Activated CD4-positive, CD25-positive, alpha-beta regulatory T cell treated with anti-CD3 and anti-CD28 coated beads, Interleukin-2, amount 50 U/mL, for 24 hours (primary cell): ENCODE measurements around the gene ZBTB20.

Source experiments
- ATAC-seq, 2 donors: fragments of 150-1000 bp; cut with Tn5 transposase; one replicate each; pipeline ENCODE4 v1.10.0; 2021; ENCODE audit warnings: mild to moderate bottlenecking in 1 of 2, moderate library complexity in 1 of 2

Gene ZBTB20

GRCh38 chr3:114456742-114457141, 690.3 kb downstream of the ZBTB20 start:
- ATAC-seq, result peak; percentile 38 to 62

DNA sequence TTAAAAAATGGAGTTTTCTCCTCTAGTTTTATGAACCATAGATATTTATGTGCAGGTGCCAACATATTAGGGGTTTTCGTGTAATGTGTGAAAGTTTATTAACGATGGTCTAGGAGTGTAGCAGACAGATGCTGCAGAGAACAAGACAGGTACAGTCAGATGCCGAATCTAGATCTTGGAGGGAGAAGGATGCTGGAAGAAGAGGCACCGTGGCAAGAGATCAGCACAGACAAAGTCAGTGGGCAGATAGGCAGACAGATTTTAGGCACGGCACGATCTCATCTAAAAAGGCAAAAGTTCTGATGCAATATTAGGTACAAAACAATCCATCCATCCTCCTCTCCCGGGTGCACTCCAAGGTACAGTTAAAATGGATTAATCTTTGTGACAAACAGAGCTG, 691.7 kb downstream of the ZBTB20 start:
- no peak for ATAC-seq

- ATAC-seq, result no peak
Observed at GRCh38 chr3:114454551-114455251, 692.4 kb downstream of the ZBTB20 start.

DNA sequence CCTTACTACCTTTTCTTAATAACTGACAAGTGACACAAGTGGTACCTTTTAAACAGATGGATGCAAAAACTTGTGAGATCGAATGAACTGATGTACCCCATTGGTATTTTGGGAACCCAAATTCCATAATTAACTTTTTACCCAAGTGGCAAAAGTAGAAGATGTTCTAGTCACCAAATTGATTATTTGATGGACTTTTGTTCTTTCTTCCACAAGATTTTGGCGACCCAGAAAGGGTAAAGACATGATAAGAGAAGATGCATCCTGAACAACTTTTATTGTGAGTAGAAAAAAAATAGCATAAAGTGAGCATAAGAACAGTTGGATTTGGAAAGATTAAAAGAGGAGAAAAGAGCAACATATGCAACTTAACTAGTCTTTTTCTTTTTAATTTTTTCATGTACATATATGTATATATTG, 693.7 kb downstream of the ZBTB20 start:
- no peak for ATAC-seq

GRCh38 chr3:114452937-114453336, 694.2 kb downstream of the ZBTB20 start:
- ATAC-seq, result no peak

DNA sequence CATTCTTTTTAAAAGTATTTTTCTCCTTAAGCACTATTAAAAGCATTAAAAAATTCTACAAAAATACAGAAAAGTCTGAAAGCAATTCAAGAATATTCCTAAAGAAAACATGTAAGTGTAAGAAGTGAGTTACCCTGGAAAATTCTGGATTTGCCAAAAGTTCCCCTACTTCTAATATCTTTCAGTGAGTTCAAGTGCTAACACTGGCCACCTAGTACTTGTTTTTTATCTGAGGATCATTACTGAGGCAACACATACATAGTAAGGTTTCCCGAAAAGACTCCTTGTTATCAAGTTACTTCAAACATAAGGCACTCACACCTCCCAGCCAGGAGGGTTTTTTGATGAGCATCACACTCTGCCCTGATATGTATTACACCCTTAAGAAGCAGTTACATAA, 694.8 kb downstream of the ZBTB20 start:
- no peak for ATAC-seq

- no peak for ATAC-seq
Observed at GRCh38 chr3:114451561-114452018, 695.5 kb downstream of the ZBTB20 start.

DNA sequence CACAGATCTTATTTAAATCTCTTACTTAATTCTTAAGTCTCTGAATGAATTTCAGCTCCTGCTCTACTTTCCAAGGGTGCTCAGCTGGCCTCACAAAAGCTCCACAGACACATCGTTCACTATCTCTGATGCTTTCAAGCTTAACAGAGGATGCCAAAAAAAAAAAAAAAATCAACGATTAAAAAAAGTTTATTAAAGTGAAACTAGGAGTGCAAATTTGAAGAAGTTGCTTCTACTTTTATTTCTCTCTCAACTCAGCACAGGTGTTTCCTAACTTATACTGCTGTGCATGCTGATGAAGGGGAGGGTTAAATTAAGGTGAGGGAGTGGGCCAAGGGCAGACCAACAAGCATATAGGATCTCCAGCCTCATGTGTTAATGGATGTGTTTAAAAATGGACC, 696.0 kb downstream of the ZBTB20 start:
- ATAC-seq, result no peak

DNA sequence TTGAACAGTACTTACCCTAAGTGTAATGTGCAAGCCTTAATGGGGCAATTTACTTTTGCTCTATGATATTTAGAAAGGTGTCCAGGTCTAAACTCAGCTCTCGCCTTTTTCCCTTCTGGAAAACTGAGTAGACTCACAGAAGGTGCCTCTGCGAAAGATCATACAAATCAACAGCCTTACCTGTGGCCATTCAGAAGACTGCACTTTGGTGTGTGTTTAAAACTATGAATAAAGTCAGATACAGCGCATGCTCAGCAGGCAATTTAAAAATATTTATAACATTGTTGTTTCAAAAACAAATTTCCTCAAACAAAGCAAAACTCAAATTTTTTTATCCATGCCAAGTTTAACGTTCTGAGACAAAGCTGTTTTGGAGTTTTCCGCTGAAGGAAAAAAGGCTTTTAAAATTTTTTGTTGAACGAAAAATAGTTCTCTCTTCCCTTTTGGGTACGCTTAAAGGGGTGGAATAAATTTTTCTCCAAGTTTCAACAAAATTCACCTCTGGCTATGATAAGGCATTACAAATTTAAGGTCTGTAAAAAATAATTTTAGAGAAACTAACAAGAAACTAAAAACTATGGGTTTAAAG, 697.0 kb downstream of the ZBTB20 start:
- ATAC-seq, result no peak

- no peak for ATAC-seq
Observed at GRCh38 chr3:114449271-114450007, 697.6 kb downstream of the ZBTB20 start.

GRCh38 chr3:114447950-114448479, 699.1 kb downstream of the ZBTB20 start:
- ATAC-seq, result no peak

GRCh38 chr3:114447545-114447944, 699.5 kb downstream of the ZBTB20 start:
- ATAC-seq, result no peak

DNA sequence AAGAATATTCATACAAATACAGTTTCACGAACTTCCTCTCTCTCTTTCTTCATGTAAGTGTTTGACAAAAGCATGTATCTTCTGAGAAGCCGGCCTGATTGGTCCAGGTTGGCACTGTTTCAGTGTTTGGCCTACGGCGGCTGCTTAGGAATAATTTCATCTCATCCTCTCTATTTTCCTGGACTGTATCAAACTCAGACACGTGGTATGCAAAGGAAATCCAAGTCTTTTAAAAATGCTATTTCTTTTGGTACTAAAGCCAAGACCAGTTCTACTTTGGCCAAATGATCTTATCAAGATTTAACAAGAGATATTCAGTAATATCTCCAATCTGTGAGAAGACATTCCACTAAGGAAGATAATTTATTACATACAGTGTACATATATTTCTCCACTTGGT, 700.5 kb downstream of the ZBTB20 start:
- ATAC-seq, result no peak

DNA sequence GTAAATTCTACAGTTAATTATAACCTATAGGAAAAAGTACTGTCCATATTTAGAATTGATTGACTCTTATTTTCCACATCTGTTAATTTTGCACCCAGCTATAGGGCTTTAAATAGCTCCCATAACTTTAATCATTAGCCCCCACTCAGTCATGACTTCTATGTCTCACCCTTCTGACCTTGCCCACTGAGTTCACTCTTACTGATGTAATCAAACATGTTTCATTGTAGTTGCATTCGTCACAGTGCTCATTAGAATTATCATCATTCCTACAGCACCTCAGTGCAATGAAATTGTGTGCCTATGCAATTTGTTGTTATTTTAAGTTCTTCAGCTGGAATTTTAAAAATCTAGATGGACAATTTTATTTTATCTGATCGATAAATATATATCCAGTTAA, 701.9 kb downstream of the ZBTB20 start:
- ATAC-seq, result no peak

DNA sequence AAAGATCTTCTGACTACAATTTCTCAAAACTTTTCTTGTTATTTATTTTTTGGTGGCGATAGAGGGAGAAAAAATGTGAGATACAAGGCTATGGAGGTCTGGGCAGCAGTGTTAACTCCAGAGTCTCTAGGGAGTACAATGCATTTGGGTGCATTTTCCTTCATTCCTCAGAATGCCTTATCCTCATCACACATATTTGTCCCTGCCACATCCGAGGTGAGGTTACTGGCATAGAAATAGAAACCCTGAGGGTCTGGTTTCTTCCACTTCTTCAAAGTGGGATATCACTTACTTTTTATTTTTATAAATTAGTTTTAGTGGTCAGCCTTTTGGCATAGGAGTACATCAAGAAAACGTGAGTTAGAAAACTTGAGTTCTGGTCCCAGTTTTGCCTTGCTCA, 702.9 kb downstream of the ZBTB20 start:
- ATAC-seq, result no peak

- ATAC-seq, result no peak
Observed at GRCh38 chr3:114442246-114442645, 704.8 kb downstream of the ZBTB20 start.

DNA sequence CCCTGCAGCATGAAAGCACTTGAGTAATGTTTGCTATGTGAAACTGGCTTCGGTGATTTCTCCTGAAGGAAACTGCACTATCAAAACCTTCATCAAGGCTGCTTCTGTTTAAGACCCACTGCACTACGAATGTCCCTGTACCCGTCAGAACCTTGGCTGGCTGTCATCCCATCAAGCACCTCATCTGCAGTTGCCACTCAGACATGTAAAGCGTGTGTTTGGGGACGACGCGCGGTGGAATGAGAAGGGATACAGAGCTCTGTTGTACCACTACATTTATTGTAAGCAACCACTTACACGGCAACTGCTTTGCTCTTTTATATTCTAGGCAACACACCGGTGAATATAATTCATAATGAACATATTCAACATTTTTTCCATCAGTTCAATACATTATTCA, 705.7 kb downstream of the ZBTB20 start:
- no peak for ATAC-seq

GRCh38 chr3:114440700-114441099, 706.4 kb downstream of the ZBTB20 start:
- no peak for ATAC-seq

DNA sequence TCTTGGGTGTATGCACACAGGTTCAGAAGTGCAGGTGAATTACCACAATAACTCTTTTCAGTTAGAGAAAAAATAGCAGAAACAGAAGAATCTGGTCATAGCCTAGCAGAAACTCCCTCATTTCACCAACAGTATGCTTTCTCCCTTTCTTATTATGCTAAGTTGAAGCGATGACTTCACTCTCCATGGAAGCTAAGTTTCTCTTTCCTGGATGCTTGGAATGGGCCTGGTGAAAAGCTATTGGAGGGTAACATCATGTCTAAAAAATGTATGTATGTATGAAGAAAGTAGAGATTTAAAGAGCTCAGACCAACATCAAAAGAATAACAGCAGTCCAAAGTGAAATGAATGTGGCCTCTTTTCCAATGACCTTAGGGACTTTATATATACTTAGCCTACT, 707.8 kb downstream of the ZBTB20 start:
- ATAC-seq, result no peak

DNA sequence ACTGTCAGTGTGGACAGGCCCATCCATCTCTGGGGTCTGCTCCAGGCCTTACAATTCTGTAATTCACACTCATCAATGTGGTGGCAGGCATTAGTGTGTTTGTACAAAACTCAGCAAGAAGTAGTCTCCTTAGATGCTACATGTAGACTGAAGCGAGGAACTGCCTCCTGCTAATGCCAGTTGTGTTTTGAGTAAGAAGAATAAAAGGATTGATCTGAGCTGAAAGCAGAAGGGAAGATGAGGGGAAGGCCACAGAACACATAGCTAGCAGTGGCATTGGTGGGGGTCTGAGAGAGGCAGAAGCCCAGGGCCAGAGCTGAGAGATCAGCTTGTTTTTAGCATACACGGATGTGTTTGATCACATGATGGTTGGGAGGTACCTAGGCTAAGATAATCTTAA, 709.2 kb downstream of the ZBTB20 start:
- no peak for ATAC-seq

DNA sequence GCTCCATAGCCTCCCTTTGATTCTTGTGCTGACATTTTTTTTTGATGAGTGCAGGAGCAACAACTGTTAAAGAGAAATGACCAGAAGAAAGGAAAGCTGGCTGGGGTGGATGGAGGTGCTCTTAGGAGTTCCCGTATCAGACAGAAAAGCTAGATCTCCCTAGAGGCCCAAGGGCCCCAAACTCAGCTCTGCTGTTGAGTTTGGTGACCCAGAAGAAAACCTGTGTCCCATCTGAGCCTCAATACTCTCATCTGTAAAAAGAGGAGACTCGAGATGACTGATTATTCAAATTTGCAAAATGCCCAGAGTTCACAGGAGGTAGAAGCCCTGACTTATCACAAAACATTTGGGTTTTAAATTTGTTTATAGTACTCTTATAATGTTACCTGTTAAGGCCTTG, 710.9 kb downstream of the ZBTB20 start:
- no peak for ATAC-seq

DNA sequence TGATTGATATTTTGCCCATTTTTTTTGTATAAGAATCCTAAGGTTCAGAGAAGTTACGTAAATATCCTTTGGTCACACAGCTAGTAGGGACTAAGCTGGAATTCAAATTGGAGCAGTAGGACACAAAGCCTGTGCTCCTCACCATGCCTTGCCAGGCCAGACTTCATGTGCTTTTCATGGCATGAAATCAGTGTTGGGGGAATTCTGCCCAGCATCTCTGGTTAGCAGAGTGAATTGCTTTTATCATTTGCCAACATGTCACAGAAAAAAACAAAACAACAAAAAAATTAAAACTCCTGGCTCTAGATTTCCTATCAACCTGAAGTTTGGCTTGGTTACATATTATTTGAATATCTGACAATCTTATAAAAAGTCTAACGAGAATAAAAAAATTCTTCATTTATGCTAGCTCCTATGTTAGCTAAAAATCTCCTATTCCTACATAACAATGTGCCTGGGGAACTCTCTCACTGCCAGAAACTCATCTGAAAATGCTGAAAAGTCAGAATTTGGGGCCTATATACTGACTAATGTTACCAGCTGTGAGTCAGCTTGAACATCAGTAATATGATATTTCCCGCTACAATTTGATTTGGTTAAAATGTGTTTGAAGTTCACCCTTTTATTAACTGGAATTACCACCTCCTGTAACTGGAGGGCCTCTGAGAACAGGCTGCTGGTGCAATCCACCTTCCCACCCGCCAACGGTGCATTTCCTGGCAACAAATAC, 711.5 kb downstream of the ZBTB20 start:
- ATAC-seq, result no peak

DNA sequence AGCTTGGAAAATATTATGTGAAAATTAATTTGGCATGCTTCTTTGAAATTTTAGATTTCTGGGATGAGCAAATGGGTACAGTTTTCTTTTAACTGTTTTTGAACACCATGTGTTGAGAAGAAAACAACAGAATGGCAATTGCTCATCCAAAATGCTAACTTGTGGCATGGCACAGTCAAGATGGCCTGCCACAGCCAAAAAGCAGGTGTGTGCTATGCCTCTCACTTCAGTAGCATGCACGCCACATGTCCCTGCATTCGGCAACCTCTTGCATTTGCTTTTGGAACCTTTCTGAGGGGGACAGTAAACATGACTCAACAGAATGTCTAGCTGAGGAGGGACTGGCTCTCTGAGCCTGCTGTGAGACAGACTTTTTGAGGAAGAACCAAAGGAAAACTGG, 714.8 kb downstream of the ZBTB20 start:
- ATAC-seq, result no peak
